Esophagus squamous epithelium (tissue), 4 donors: ENCODE results near the gene MYO6.

Experiments used
- POLR2A ChIP-seq, 4 donors: fragments of 450-650 bp; IDR thresholded peaks; one replicate each; pipeline ENCODE4 v1.6.1; 2017; ENCODE audit warnings: antibody characterized with exemption in 4 of 4, mild to moderate bottlenecking in 4 of 4, moderate library complexity in 3 of 4
- TF ChIP-seq, protein P1 (sequence below), 6 experiments: fragments of 450-650 bp in 4 of 6; fragments of 200-600 bp in 2 of 6; sonication (generic) in 2 of 6; IDR thresholded peaks; one replicate each; pipeline ENCODE4 v1.5.1; 2016 to 2019; ENCODE audit warnings: antibody characterized with exemption in 6 of 6, mild to moderate bottlenecking in 4 of 6, moderate library complexity in 4 of 6

- TF ChIP-seq, protein P1, sequence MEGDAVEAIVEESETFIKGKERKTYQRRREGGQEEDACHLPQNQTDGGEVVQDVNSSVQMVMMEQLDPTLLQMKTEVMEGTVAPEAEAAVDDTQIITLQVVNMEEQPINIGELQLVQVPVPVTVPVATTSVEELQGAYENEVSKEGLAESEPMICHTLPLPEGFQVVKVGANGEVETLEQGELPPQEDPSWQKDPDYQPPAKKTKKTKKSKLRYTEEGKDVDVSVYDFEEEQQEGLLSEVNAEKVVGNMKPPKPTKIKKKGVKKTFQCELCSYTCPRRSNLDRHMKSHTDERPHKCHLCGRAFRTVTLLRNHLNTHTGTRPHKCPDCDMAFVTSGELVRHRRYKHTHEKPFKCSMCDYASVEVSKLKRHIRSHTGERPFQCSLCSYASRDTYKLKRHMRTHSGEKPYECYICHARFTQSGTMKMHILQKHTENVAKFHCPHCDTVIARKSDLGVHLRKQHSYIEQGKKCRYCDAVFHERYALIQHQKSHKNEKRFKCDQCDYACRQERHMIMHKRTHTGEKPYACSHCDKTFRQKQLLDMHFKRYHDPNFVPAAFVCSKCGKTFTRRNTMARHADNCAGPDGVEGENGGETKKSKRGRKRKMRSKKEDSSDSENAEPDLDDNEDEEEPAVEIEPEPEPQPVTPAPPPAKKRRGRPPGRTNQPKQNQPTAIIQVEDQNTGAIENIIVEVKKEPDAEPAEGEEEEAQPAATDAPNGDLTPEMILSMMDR (IDR thresholded peaks at IDR 0.05), result no peak
- TF ChIP-seq POLR2A (IDR thresholded peaks at IDR 0.05), result no peak
Measured at GRCh38 chr6:75842191-75842590, 93.2 kb downstream of the MYO6 start.
